DMS79 treated with DMSO at 0.1 percent for 48 hours (cell line): Measurements from ENCODE around the gene PM20D1.
A peak's percentile ranks its signal among the peaks of the same experiment; 100 is the strongest.

Experiments
- DNase-seq: peaks from one replicate; lab custom pipeline; 2025; lab: John Stamatoyannopoulos, UW

The PM20D1 gene

DNA sequence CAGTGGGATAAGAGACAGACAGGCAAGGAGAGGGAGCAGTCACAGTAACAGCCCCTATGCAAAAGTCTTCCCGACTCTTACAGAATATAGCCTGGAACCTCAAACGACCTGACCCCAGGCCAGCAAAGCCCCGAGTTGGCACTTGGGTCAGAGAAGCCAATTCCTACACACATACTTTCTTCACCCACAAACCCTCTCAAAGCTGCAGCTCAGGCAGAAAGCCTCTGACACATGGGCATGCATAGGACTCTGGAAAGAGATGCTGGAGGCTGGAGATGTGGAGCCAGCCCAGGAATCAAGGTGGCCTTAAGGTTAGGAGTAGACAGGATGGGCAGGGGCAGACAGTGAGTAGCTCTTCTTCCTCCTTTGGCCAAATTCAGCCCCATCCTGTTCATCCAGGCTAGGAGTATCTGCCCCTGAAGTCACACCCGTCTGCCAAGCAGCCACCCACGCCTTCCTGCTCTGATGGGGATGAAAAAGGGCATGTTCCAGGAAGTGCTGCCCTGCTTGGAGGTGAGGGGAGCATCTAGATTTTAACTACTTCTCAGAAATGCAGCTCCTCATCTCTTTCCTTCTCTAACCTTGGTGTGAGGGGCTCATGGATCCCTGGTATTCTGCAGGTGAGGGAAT lies 44.7 kb downstream of the PM20D1 start:
- no peak for DNase-seq

DNA sequence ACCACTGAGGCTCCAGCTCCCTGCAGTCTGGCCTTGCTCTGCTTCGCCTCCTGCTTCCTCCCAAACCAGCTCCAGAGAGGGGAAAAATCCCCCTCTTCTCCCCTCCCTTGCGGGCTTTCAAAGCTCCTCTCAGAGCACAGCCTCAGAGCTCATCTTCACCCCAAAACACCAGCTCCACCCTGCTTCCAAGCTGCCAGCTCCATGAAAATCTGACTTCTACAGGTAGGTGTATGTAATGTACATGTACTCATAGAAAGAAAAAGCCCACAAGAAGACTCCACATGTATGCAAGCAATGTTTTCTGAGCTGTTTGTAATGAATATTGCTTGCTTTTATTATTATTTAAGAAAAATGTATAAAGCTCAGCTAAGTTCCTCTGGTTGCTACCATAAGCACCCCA lies 45.3 kb downstream of the PM20D1 start:
- no peak for DNase-seq

DNA sequence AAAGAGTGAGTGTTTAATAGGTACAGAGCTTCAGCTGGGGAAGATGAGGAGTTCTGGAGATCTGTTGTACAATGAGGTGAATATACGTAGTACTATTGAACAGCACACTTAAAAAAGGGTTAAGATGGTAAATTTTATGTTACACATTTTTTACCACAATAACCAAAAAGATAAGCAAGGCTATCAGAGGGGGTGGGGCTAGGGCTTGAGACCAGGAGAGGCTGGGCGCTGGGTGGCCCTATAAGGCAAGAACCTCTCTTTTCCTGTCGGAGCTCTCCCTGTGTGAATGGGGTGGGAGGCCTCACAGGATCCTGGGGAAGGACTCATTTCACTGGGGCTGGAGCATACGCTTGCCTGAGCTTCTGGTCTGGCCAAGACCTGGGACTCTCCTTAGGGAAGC lies 45.9 kb downstream of the PM20D1 start:
- no peak for DNase-seq

DNA sequence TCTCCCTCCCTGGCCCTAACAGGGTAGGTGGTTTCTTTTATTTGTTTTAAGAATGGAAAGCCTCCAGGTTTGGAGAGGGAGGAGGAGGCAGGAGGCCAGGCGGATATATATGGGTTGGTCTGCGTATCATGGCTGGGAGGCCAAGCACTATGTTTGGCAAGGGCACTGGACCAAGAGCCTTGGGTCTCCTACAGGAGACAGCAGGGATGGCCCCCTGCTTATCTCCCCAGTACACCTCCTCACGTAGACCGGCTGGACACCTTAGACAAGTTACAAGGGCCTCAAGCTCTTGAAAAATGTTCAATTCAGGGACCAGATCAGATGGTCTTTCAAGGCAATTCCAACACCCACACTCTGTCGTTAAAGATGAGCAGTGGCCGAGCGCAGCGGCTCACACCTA lies 47.9 kb downstream of the PM20D1 start:
- DNase-seq: no peak

DNA sequence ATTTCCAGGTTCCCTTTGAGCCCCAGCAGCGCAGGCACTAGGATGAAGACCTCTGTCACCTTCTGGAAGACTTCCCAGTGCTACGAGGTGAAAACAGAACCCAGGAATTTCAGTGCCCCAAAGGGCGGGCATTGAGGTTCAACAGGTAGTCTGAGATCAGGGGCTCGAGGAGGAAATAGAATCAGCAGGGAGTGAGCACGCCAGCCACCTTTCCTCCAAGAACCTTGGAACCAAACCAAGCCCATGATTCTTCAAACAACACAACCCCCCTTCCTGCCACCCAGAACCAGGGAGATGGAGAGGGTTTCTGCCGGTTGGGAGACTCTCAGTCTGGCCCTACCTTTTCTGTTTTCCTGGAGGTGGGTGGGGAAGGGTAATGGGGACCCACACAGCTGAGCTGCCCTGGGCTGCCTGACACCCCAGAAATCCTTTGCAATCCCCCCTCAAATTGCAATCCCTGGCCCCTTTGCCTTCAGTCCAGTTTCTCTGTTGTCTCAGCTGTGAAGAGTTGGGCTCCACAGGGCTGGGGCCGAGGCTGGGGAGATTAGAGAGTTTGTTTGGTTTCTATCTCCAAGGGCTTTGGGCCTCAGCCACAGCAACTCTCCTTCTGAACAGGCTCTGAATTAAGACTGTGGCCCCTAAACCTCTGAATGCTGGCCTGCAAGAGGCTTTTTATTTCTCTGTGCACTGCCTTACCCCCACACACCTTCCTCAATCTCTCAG lies 48.8 kb downstream of the PM20D1 start:
- no peak for DNase-seq

DNA sequence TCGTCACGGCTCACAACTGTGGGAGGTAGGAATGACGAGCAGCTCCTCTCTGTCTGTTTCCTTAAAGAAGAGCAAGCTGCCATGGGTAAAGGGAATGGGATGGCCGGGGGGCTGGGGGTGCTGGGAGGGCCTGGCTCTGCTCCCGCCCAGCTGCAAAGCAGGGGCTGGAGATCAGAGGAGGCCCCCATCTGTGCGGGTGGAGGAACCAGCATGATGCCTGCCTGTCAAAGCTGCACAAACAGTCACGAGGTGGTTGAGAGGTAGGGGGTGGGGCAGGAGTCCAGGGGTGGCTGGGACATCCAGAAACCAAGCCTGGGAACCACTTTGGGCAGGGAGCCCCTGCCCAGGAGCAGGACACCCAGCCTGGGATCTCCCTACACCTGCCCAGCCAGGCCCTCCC lies 49.5 kb downstream of the PM20D1 start:
- DNase-seq: no peak

DNA sequence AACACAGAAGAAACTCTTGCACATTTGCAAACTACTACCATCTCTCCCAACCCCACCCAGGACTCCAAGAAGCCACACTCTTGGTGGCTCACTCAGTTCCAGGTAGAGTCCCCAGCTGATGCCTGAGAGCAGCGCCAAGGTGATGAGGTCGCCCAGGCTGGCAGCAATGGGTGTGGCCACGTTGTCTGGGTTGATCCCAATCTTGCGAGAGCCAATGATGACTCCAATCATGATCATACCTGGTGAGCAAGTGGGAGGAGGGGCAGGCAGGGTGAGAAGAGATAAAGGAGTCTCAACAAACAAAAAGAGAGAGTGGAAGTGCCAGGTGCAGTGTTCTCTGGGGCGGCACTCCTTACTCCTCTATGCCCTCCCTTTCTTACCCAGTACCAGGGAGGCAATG lies 51.4 kb downstream of the PM20D1 start:
- no peak for DNase-seq

DNA sequence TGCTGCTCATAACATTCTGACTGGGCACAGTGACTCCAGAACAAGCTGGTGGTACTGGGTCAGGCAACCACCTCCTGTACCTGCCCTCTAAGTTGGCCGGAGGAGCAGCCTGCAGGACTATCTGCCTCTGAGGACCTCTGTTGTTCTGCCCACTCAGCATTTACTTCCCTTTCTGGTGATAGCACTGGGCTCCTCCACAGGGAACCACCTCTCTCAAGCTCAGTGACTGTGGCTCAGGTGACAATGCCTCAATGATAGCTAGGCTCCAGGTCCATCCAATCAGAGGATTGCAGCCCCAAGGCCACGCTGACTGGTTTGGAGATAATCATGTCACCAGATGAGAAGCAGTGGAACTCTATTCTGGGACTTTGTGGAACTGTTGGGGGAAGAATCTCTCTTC lies 52.8 kb downstream of the PM20D1 start:
- no peak for DNase-seq

DNA sequence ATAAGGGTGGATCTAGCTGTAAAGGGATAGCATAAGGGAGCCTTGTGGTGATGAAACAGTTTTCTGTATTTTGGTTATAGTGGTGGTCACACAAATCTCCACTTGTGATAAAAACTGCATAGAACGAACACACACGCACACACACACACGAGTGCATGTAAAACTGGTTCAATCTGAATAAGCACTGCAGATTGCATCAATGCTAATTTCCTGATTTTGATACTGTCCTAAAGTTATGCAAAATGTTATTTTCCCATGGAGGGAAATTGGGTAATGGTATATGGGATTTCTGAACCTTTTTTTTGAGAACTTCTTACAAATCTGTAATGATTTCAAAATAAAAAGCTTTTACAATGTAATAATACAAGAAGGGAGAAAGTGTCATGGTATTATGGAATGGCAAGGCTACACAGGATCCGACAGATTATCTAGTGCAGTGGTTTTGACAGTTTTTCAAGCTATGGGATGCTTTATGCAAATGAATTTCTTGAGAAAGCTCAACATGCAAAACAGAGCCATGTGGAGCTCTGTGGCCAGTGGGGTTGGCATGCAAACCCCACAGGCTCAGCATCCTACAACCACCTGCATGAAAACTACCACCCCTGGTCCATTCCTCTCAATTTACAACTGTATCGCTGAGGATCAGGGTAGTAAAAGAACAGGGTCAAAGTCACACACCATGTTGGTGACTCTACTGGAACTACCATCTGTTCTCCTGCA lies 55.8 kb downstream of the PM20D1 start:
- DNase-seq: no peak

DNA sequence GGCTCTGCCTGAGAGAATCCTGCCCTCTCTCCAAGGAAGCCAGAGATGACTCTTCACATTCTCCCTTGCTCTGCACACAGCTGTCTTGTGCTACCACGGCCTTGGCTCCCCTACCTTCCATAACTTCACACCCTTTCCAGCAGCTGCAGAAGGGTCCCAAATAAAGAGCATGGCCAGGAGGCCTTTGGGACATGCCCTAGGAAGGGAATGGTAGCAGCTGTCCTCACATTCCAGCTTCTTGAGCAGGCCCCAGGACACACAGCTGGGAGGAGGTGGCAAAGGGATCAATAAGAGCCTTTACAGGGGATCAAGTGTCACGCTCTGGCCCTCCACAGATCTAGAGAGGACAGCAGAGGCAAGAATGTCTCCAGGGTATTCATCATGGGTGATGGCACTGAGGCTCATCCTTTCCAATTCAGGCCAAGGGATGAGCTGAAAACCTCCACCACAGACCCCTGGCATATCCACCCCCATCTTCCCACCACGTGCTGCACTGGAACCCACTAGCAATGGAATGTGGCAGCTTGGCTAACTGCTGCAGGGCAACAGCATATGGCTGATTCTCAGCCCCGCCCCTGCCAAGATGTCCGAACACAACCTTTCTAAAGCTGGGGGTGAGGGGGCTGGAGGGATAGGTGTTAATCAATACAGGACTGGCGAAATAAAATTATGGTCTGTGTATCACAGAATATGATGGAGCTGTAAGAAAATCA lies 56.8 kb downstream of the PM20D1 start:
- DNase-seq: no peak

DNA sequence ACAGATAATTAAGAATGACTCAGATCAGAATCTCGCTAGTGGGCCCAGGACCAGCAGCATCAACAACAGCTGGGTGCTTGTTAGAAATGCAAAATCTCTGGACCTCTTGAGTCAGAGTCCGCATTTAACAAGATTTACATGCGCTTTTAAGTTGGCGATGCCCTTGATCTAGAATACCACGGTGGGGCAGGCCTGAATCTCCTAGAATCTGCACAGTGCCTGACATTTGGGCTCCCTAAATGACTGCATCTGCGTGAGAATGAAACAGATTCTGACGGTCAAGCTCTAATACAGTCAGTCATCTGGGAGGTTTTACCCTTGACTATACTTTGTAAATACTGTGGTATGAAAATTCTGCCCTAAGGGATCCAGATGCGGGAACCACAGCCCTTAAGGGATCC lies 57.5 kb downstream of the PM20D1 start:
- DNase-seq: no peak

DNA sequence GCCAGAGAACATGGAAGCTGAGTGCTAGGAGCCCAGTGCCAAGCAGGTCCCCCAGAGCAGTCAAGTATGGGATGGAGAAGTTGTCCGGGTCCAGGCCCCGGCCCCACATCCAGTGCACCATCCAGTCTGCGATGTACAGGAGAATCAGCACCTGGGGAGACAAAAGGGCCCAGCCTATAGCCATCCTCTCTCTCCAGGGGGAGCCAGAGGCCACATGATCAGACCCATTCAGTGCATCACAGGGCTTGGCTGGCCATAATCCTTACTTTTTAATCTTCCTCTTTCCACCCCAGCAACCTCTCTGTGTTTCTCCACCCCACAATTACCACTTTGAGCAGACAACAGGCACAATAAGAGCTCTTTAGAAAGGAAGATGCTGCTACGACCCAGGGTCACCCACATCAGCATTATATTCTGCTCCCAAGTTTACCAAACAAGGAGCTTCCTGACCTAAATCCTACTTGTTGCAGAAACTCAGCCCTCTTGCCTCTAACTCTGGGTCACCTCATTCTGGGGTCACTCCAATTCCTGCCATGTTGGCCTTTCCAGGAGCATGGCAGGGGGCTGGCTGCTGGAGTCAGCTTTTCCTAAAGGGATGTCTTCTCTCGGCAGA lies 58.3 kb downstream of the PM20D1 start:
- DNase-seq: peak; percentile 39

DNA sequence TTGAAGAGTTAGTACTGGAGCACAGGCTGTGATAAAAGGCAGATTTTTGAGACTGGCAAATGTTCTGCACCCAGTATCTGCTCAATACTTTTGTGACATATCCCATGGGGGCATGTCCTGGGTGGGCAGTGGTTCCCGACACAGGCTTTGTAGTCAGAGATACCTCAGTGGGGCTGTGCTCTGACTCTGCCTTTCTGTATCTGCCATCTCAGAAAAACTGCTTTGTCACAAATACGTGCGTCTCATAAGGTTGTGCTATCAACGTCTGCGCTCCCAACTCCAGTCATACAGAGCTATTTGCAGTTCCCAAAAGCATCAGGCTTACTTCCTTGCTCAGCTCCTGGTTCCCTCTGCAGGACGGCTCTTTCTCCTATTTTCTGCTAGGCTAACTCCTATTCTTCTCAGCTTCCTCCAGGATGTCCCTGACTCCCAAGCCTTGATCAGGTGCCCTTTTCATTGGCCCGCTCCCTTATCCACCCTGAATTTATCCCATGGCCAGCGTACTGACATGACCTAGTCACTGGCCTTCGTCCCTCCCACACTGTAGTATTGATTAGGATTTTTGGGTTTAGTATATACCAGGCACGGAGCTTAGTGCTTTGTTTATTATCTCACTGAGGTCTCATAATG lies 62.5 kb downstream of the PM20D1 start:
- no peak for DNase-seq

DNA sequence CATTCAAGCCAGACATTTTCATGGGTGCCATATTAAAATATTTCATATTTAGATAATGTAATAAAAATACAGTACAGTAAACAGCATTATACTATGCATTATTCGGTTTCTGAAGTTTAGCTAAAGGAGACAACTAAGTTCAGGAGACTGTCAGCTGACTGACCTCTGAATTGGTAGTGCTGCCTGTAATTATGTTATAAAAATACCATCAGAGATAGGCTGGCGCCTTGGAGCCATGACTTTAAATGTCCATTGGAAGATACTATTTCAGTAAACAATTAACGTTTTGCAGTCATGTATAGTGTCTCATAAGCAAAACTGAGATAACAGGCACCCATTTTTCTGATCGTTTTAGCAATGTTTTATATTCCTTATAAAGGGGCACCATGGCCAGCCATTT lies 63.3 kb downstream of the PM20D1 start:
- DNase-seq: no peak

DNA sequence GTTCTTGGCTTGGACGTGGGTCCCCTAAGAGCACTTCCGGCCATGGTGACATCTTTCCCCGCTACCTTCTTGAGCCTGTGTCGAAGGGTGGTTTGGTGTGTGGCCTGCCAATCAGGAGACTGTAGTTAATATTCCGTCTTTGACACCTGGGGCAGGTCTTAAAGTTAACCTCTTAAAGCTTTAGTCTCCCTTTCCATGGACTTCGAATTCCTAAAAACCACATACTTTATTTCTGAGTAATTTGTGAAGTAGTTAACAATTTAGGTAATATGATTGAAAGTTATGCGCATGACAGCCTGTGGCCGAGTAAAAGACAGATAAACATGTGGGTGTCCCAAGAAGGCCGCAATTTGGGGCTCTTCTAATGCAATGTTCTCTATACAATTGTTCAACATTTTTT lies 64.5 kb downstream of the PM20D1 start:
- DNase-seq: no peak

DNA sequence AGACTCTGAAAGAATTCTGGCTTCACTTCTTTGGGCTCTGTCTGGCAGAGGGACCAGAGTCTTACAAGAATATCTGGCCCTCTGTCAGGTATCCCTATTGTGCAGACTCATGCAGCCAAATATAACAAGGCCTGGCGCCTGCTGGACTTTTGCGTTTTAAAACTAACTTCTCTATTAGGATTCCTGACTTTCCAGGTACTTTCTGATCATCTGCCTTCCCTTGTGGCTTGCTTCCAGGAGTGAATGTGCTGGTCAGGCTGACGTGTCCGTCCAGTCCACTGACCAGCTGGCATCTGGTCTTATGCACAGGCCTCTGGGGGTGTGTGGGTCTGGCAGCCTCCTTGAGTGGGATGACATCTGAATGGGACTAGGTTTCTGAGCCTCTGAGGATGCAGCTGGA lies 66.0 kb downstream of the PM20D1 start:
- no peak for DNase-seq

DNA sequence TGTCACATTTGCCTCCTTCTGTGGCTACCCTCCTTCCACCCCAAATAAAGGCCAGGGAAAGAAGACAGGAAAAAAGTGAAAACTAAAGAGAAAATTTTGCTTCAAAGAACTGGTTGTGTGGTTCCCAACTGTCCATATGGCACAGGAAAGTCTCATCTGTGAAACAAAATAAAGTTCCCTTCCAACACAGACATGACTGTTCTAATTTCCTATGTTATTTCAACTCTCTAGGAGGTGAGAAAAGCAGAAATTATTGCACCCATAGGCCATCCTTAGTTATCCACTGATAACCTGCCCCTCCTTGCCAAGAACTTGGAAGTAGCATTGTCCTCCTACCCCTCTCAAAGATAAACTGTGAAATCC lies 66.5 kb downstream of the PM20D1 start:
- no peak for DNase-seq

DNA sequence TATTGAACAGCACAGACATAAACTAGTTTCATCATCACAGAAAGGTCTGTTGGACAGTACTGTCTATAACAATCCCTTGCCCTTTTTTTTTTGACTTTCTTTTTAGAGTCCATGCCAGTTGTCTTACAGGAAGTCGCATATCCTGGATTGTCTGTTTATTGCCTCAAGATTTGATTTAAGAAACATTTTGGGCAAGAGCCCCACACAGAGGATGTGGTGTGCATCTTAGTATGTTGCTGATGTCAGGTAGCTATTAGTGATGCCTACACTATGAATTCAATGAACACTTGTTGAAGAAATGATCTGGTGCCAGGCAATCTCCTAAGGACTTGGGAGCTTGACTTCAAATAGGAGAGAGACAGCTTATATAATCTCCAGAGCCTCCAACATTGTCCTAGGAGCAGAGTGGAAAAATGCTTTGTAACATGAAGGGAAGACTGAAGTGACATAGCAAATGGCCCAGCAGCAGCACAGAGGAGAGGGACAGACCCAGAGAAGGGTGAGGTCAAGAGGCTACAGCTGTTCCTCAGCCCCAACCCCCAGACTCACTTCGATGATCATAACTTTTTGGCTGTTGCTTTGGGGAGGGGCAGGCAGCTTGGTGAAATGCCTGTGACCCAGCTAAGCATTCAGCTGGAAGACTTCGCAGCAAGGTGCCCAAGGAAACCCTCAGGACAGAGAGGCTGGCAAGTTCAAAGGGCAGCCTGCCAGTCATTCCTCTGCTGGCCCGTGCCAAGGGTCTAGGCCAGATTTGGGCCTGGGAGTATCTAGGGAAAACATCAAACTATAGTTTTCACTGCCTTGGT lies 67.1 kb downstream of the PM20D1 start:
- no peak for DNase-seq

DNA sequence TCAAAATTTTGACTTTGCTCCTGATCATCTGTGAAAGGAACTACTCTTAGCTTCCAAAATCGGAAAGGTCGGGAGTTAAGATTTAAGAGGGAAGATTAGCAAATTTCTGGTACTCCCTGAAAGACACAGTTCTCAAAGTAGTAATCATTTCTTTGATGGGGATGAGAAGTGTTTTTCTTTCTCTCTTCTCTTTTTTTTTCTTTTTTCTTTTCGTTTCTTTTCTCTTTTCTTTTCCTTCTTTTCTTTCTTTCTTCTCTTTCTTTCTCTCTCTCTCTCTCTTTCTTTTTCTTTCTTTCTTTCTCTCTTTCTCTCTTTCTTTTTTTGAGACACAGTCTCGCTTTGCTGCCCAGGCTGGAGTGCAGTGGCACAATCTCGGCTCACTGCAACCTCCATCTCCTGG lies 69.6 kb downstream of the PM20D1 start:
- DNase-seq: no peak
